Ovary (tissue), 9 donors: ENCODE data around the gene GLI3. TPM values are rescaled to one million over a fixed set of nuclear protein-coding genes. Genes with fewer than 3 reads are reported as not detected.

Experiments
- DNase-seq, 5 donors: peaks; one replicate each; pipeline ENCODE4 v3.0.0-alpha.2; 2019 to 2020
- H3K27ac ChIP-seq, 2 donors: fragments of 200-600 bp; one replicate each; pipeline versions ENCODE4 v1.5.1 to v1.8.0; 2019 to 2022
- H3K27me3 ChIP-seq: fragments of 200-600 bp; one replicate; pipeline ENCODE4 v1.8.0; 2022
- H3K36me3 ChIP-seq: fragments of 200-600 bp; sonication (generic); one replicate; pipeline ENCODE4 v1.5.1; 2019
- H3K4me1 ChIP-seq: one replicate; pipeline ENCODE4 v1.8.1; 2013; ENCODE audit warnings: mild to moderate bottlenecking, moderate library complexity; ENCODE audit not compliant: insufficient read depth
- H3K4me3 ChIP-seq: fragments of 200-600 bp; sonication (generic); one replicate; pipeline ENCODE4 v1.5.1; 2017
- H3K9me3 ChIP-seq, 2 donors: fragments of 200-600 bp in 1 of 2; sonication (generic) in 1 of 2; one replicate each; pipeline versions ENCODE4 v1.5.1 to v1.8.1; 2013 to 2019; ENCODE audit warnings: mild to moderate bottlenecking in 1 of 2, moderate library complexity in 1 of 2
- EP300 ChIP-seq: sonication (generic); formaldehyde crosslinking; IDR thresholded peaks from one replicate; pipeline ENCODE4 v1.6.1; 2017; ENCODE audit warnings: antibody characterized with exemption
- POLR2A ChIP-seq: fragments of 450-650 bp; IDR thresholded peaks from one replicate; pipeline ENCODE4 v1.6.1; 2017; ENCODE audit warnings: antibody characterized with exemption, mild to moderate bottlenecking, moderate library complexity
- WGBS, 3 donors: extraction: QIAGEN DNeasy Blood & Tissue Kit in 1 of 3; methylation state at CpG; one replicate each; pipeline versions ENCODE4 v1.1.5 to v1.1.7; 2013 to 2017; 5-methylcytosine and 5-hydroxymethylcytosine counted together
- intact Hi-C, 4 donors: fragments of 100-400 bp; cut with DNase I; formaldehyde crosslinking; loops; one replicate each; pipeline versions ENCODE4 v1.11.0 to v1.15.1; 2022 to 2023
- polyA plus RNA-seq, 2 donors: library from polyadenylated mRNA; stranded (reverse); fragments of 200-250 nt in 1 of 2; fragments of 350-450 nt in 1 of 2; fragmentation: Illumina TruSeq in 1 of 2; extraction: RNeasy Lipid Tissue Mini Kit (QIAGEN cat#74804) in 1 of 2; gene quantifications; one replicate each; pipeline ENCODE4 v1.2.3, GENCODE V29; 2013 to 2014
- total RNA-seq, 7 donors: library from RNA; depleted of rRNA in 2 of 7; stranded (reverse); fragments of >200 nt in 2 of 7; fragmentation: NEBNext Ultra II Directional in 3 of 7; extraction: Animal tissue kit (Norgen Biotek cat#: 25700) in 3 of 7; gene quantifications; one replicate each; pipeline versions ENCODE4 v1.1.0 to v1.2.4, GENCODE V29; 2016 to 2023
- TF ChIP-seq, protein P1 (sequence below), 3 donors: fragments of 450-650 bp in 2 of 3; fragments of 200-600 bp in 1 of 3; IDR thresholded peaks; one replicate each; pipeline versions ENCODE4 v1.5.1 to v1.8.0; 2016 to 2022; ENCODE audit warnings: antibody characterized with exemption in 3 of 3, mild to moderate bottlenecking in 1 of 3
- donor health status: DM: no; HTN: no; CAD: no; lungs with moderate emphysema.
- donor health status: DM: no; HTN: no; CAD: no.
- donor health status: Bipolar disorder and iron deficiency.
- donor health status: DM: yes; HTN: yes; CAD: no.
- donor health status: DM: no; HTN: no; CAD: no.
- donor health status: DM: yes; HTN: yes; CAD: no.

The GLI3 gene
- total and polyA plus RNA-seq, 9 donors, result 9.5 to 67.1 (median 50.5) TPM

DNA sequence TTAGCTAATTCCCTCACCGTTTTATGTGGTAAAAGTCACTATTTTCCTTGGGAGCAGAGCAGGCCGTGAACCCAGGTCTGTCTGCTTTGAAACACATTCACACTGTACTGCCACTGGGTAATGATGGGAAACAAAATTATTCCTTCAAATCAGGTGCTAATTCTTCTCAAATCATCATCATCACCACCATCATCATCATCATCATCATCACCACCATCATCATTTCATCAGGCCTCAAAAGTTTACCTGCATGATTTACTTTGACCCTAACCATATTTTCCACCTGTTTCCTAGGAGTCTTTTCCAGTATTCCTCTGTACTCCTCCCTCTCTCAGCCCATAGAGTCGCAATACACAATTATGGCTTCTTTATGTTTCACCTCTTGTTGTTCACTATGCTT, 220.5 kb downstream of the GLI3 start:
- H3K9me3 ChIP-seq, result peaks cover 0 to 4% of the 10 kb centered on the region in 2 donors
- WGBS, 3 donors, result 97 to 98% (median 97%) methylated on average over 3 of the region's 3 CpGs
- H3K36me3 ChIP-seq, result no peaks in the 10 kb centered on the region
- no peak for TF ChIP-seq POLR2A
- TF ChIP-seq, protein P1, sequence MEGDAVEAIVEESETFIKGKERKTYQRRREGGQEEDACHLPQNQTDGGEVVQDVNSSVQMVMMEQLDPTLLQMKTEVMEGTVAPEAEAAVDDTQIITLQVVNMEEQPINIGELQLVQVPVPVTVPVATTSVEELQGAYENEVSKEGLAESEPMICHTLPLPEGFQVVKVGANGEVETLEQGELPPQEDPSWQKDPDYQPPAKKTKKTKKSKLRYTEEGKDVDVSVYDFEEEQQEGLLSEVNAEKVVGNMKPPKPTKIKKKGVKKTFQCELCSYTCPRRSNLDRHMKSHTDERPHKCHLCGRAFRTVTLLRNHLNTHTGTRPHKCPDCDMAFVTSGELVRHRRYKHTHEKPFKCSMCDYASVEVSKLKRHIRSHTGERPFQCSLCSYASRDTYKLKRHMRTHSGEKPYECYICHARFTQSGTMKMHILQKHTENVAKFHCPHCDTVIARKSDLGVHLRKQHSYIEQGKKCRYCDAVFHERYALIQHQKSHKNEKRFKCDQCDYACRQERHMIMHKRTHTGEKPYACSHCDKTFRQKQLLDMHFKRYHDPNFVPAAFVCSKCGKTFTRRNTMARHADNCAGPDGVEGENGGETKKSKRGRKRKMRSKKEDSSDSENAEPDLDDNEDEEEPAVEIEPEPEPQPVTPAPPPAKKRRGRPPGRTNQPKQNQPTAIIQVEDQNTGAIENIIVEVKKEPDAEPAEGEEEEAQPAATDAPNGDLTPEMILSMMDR (IDR thresholded peaks at IDR 0.05), result no peak
- no peak for TF ChIP-seq EP300
- peaks cover 5% of the 10 kb centered on the region for H3K4me1 ChIP-seq
- intact Hi-C loops, result no loop called here
- H3K4me3 ChIP-seq, result no peak overlapping the region
- DNase-seq, result no peak
- no peaks in the 10 kb centered on the region for H3K27me3 ChIP-seq
- H3K27ac ChIP-seq, result no peak overlapping the region

DNA sequence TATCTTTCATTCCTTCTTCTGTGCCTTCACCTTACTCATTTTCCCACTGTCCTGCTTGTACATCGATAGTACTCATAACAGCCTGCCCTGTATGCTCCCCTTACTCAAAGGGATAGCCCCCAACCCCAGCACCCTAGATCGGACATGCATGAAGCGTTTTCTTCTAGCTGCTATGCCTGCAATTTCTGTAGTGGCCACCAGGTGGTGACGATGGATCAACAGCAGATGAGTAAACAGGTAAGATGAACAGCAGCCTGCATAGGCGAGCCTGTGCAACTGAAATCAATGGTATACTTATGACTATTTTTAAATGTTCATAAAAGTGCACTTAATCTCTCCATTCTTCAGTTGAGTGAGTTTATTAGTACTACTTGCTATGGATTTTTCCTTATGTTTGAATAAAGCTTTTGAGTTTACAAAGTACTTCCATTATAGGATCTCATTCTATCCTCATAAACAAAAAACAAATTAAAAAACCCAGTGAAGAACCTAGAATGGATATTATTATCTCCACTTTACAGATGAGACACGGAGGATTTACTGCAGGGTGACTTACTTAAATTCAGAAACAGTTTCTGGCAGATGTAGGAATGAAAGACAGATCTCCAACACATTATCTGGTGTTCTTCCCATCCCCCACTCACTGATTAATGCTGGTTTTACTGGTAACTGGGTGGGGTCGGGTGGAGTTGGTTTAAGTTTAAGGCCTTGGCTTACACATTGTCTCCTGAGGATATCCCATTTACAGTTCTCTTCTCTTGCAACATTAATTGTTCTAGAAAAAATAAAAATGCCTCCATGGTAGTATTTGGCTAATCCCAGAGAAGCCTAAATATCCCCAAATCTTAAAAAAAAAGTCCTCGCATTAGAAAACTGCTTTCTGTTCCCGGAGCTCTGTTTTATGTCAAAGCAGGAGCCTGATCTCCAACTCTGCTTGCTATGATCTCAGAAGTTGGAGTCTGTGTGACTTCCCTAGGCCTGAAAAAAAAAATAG, 222.1 kb downstream of the GLI3 start:
- Histone ChIP-seq H3K27me3 (no peaks in the 10 kb centered on the region), H3K9me3 (peaks cover 0 to 4% of the 10 kb centered on the region in 2 donors), H3K36me3 (no peaks in the 10 kb centered on the region), H3K27ac (no peak overlapping the region), H3K4me3 (no peak overlapping the region), H3K4me1 (peaks cover 5% of the 10 kb centered on the region)
- intact Hi-C loops, result no loop called here
- WGBS, 3 donors, result 73 to 81% (median 76%) methylated on average over 9 of the region's 9 CpGs
- no peak for DNase-seq
- TF ChIP-seq, protein P1 (IDR thresholded peaks at IDR 0.05), result no peak
- TF ChIP-seq POLR2A (no peak), EP300 (no peak)

DNA sequence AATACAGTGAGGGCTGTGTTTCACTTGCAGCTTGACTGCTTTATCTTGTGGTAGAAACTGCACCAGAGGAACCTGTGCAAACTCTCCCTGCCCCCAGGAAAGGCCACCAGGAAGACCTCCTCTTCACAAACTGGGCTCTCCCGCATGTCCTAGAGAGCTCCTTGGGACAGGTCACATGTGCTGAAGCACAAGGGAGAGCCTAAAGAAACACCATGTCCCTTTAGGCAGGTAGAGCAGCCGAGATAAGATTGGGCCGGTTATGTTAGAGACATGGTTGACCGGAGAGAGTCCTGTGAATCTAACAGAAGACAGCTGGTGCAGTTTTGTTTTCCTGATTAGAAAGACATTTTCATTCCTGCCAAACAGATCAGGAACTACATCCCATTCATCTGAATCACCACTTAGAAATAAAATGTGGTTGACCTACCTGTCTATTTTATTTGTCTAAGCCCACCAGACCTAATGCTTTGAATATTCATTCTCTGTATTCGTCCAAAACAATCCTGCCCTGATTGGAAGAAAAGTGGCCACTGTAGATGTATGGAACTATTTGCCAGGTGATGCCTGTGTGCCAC, 224.1 kb downstream of the GLI3 start:
- TF ChIP-seq, protein P1 (IDR thresholded peaks at IDR 0.05), result no peak
- 30 to 45% (median 40%) methylated on average over 5 of the region's 5 CpGs for WGBS, 3 donors
- Histone ChIP-seq H3K36me3 (no peaks in the 10 kb centered on the region), H3K9me3 (peaks cover 0 to 4% of the 10 kb centered on the region in 2 donors), H3K27me3 (no peaks in the 10 kb centered on the region), H3K27ac (no peak overlapping the region), H3K4me3 (no peak overlapping the region), H3K4me1 (peaks cover 5% of the 10 kb centered on the region)
- intact Hi-C loops, result no loop called here
- DNase-seq, result no peak

GRCh38 chr7:42012313-42012712, 224.7 kb downstream of the GLI3 start:
- WGBS, 3 donors, result 84 to 96% (median 93%) methylated on average over 3 of the region's 3 CpGs

More at GRCh38 chr7:42012313-42012712, 224.7 kb downstream of the GLI3 start:
- no peak for DNase-seq
- no peak for TF ChIP-seq POLR2A
- no peak for TF ChIP-seq EP300
- TF ChIP-seq, protein P1 (IDR thresholded peaks at IDR 0.05), result no peak
- Histone ChIP-seq H3K4me3 (no peak overlapping the region), H3K4me1 (peaks cover under 1% of the 10 kb centered on the region), H3K9me3 (peaks cover 0 to 4% of the 10 kb centered on the region in 2 donors), H3K27me3 (no peaks in the 10 kb centered on the region), H3K27ac (no peak overlapping the region), H3K36me3 (no peaks in the 10 kb centered on the region)
- intact Hi-C loops, result no loop called here
